HepG2 (cell line): ENCODE results near the gene POFUT1. TPM values are rescaled to one million over a fixed set of nuclear protein-coding genes. Genes with fewer than 3 reads are reported as not detected.

Source experiments
- ATAC-seq: fragments of 200-7000 bp; cut with Tn5 transposase; 3 replicates; pipeline ENCODE4 v1.9.1; 2020; ENCODE audit warnings: mild to moderate bottlenecking, moderate library complexity
- BruUV-seq: library from RNA; stranded (reverse); fragments of 400-500 nt; replicated peaks from 2 replicates; lab custom pipeline; 2021; lab: Mats Ljungman, UMichigan
- CTCF ChIA-PET: fragments of 300-600 bp; formaldehyde crosslinking; extraction: SDS; loops from one replicate; lab custom pipeline; 2021; ENCODE audit warnings: low total read pairs, inconsistent platforms, low intra/inter-chr PET ratio; lab: Yijun Ruan, JAX
- POLR2A ChIA-PET: fragments of 350-600 bp; sonication (Branson Sonifier 250); formaldehyde crosslinking; loops from one replicate; lab custom pipeline; 2020; ENCODE audit warnings: antibody characterized with exemption, inconsistent platforms; lab: Yijun Ruan, JAX
- DNase-seq: peaks from one replicate; pipeline ENCODE4 v3.0.0-alpha.2; 2015; ENCODE audit warnings: low spot score
- FAIRE-seq: peaks from 3 replicates; lab custom pipeline; 2011; peaks lifted over from hg19 to GRCh38; lab: Jason Lieb, UNC
- H2AFZ ChIP-seq: one replicate; pipeline ENCODE4 v1.6.1; 2011; ENCODE audit warnings: low read length, inconsistent platforms
- H3K27ac ChIP-seq: fragments of 300-600 bp; 3 replicates; pipeline ENCODE4 v1.8.0; 2011; ENCODE audit warnings: mixed run types, mild to moderate bottlenecking, mixed read lengths, low read length, inconsistent platforms; ENCODE audit not compliant: insufficient read depth; ENCODE audit errors: extremely low read length
- H3K27me3 ChIP-seq, 2 experiments: fragments of 200-600 bp in 1 of 2; 2 replicates in 1 of 2; 3 replicates in 1 of 2; pipeline versions ENCODE4 v1.6.0 to v1.8.0; 2011; ENCODE audit warnings: low read length in 2 of 2, mild to moderate bottlenecking in 2 of 2, moderate library complexity in 2 of 2, inconsistent platforms in 1 of 2; ENCODE audit not compliant: insufficient read depth in 2 of 2, control insufficient read depth in 1 of 2
- H3K36me3 ChIP-seq, 2 experiments: fragments of 200-600 bp in 1 of 2; replicated peaks in 1 of 2; 2 replicates in 1 of 2; 3 replicates in 1 of 2; pipeline versions ENCODE4 v1.5.1 to v1.8.0; 2011; ENCODE audit warnings: low read length in 2 of 2, inconsistent platforms in 1 of 2; ENCODE audit not compliant: insufficient read depth in 2 of 2, control insufficient read depth in 1 of 2
- H3K4me1 ChIP-seq: 2 replicates; pipeline ENCODE4 v1.5.1; 2012; ENCODE audit warnings: low read length, inconsistent platforms; ENCODE audit not compliant: insufficient read depth
- H3K4me2 ChIP-seq: 2 replicates; pipeline ENCODE4 v1.6.0; 2011; ENCODE audit warnings: low read depth, low read length, inconsistent platforms
- H3K4me3 ChIP-seq, 3 experiments: fragments of 200-600 bp in 1 of 3; sonication (generic), shearing (Covaris generic) in 1 of 3; replicated peaks in 1 of 3; 2 replicates each; pipeline ENCODE4 v1.5.1; 2011 to 2016; ENCODE audit warnings: low read length in 3 of 3, inconsistent platforms in 2 of 3, low read depth in 2 of 3, mild to moderate bottlenecking in 2 of 3, control low read depth in 1 of 3, mixed read lengths in 1 of 3; ENCODE audit not compliant: insufficient read depth in 1 of 3
- H3K79me2 ChIP-seq: one replicate; pipeline ENCODE4 v1.6.1; 2011; ENCODE audit warnings: low read length, inconsistent platforms; ENCODE audit not compliant: insufficient read depth
- H3K9ac ChIP-seq: 2 replicates; pipeline ENCODE4 v1.6.0; 2011; ENCODE audit warnings: mild to moderate bottlenecking, low read depth, low read length, inconsistent platforms; ENCODE audit not compliant: insufficient read depth
- H3K9me3 ChIP-seq: 2 replicates; pipeline ENCODE4 v1.5.1; 2012; ENCODE audit warnings: mild to moderate bottlenecking, low read length
- H4K20me1 ChIP-seq: 2 replicates; pipeline ENCODE4 v1.6.0; 2011; ENCODE audit warnings: inconsistent platforms, mild to moderate bottlenecking, low read length, moderate library complexity; ENCODE audit not compliant: insufficient read depth
- CERS6 ChIP-seq: sonication (generic); formaldehyde crosslinking; IDR thresholded peaks from 2 replicates; pipeline ENCODE4 v1.5.0; 2020; ENCODE audit warnings: missing genetic modification reagents
- DMAP1 ChIP-seq: IDR thresholded peaks from 2 replicates; pipeline ENCODE4 v1.6.1; 2016
- FOSL2 ChIP-seq: sonication (generic); formaldehyde crosslinking; IDR thresholded peaks from 2 replicates; pipeline ENCODE4 v1.4.0; 2020; ENCODE audit warnings: missing genetic modification reagents
- FOXA1 ChIP-seq, 2 experiments: fragments of 450-650 bp in 1 of 2; sonication (generic) in 1 of 2; formaldehyde crosslinking in 1 of 2; IDR thresholded peaks; 2 replicates each; pipeline versions ENCODE4 v1.4.0 to v1.6.1; 2016 to 2020; ENCODE audit warnings: missing genetic modification reagents in 1 of 2
- RXRB ChIP-seq: IDR thresholded peaks from 2 replicates; pipeline ENCODE4 v1.6.1; 2016; ENCODE audit warnings: borderline replicate concordance, missing genetic modification reagents, missing compliant biosample characterization
- SP1 ChIP-seq, 2 experiments: fragments of 450-650 bp in 1 of 2; sonication (generic) in 1 of 2; formaldehyde crosslinking in 1 of 2; IDR thresholded peaks; 2 replicates each; pipeline versions ENCODE4 v1.4.0 to v1.6.1; 2016 to 2020; ENCODE audit warnings: missing genetic modification reagents in 1 of 2
- TCF12 ChIP-seq, 2 experiments: fragments of 450-650 bp in 1 of 2; sonication (generic) in 1 of 2; formaldehyde crosslinking in 1 of 2; IDR thresholded peaks; 2 replicates each; pipeline versions ENCODE4 v1.6.1 to v1.8.0; 2017 to 2022; ENCODE audit warnings: antibody characterized with exemption in 1 of 2, mild to moderate bottlenecking in 1 of 2, missing genetic modification reagents in 1 of 2, moderate library complexity in 1 of 2
- ZNF253 ChIP-seq: sonication (generic); formaldehyde crosslinking; IDR thresholded peaks from 2 replicates; pipeline ENCODE4 v1.8.0; 2022; ENCODE audit warnings: mild to moderate bottlenecking, missing genetic modification reagents, borderline replicate concordance
- ZNF383 ChIP-seq: sonication (generic); formaldehyde crosslinking; IDR thresholded peaks from 2 replicates; pipeline ENCODE4 v1.4.0; 2020; ENCODE audit warnings: missing genetic modification reagents, mild to moderate bottlenecking, borderline replicate concordance
- ZNF766 ChIP-seq: sonication (generic); formaldehyde crosslinking; IDR thresholded peaks from 2 replicates; pipeline ENCODE4 v1.5.0; 2020; ENCODE audit warnings: missing genetic modification reagents, borderline replicate concordance
- ZNF878 ChIP-seq: sonication (generic); formaldehyde crosslinking; IDR thresholded peaks from 2 replicates; pipeline ENCODE4 v1.8.1; 2023; ENCODE audit warnings: mild to moderate bottlenecking, missing genetic modification reagents, moderate library complexity
- WGBS: methylation state at CpG from one replicate; pipeline ENCODE4 v1.1.6; 2017; ENCODE audit warnings: low lambda C conversion rate; 5-methylcytosine and 5-hydroxymethylcytosine counted together
- in situ Hi-C: cut with HindIII; loops from 2 replicates; pipeline ENCODE4 v1.10.0; 2017; ENCODE audit warnings: low pct_unique_long_range_greater_than_20kb; ENCODE audit not compliant: extremely low pct_ligation_motif_present
- intact Hi-C: fragments of 100-400 bp; cut with micrococcal nuclease; formaldehyde crosslinking; loops from one replicate; pipeline ENCODE4 v1.10.0; 2022; ENCODE audit not compliant: unreplicated experiment
- polyA plus RNA-seq, 8 experiments: library from polyadenylated mRNA; depleted of rRNA in 3 of 8; stranded (reverse) in 7 of 8; unstranded in 1 of 8; fragments of >200 nt; fragmentation: Illumina TruSeq in 4 of 8; extraction: Trizol in 4 of 8; gene quantifications; 2 replicates each; pipeline versions ENCODE4 v1.2.1 to v1.2.3, GENCODE V29; 2011 to 2016; ENCODE audit warnings: low read depth in 4 of 8, missing spikeins in 1 of 8, mixed read lengths in 1 of 8; ENCODE audit not compliant: insufficient read depth in 1 of 8
- total RNA-seq, 5 experiments: library from RNA; depleted of rRNA; stranded (reverse); fragments of >200 nt; fragmentation: Illumina TruSeq; extraction: Trizol; gene quantifications; 2 replicates each; pipeline ENCODE4 v1.2.3, GENCODE V29; 2016; ENCODE audit warnings: low read depth in 1 of 5
- TF ChIP-seq, protein P1 (sequence below): IDR thresholded peaks from 2 replicates; pipeline ENCODE4 v1.6.1; 2016; ENCODE audit warnings: missing compliant biosample characterization, missing genetic modification reagents, borderline replicate concordance
- TF ChIP-seq, protein P2 (sequence below): sonication (generic); formaldehyde crosslinking; IDR thresholded peaks from 2 replicates; pipeline ENCODE4 v1.4.0; 2020; ENCODE audit warnings: missing genetic modification reagents

Gene POFUT1
- total and polyA plus RNA-seq, 2 of the 13 experiments (the other 11 are each of a cell fraction or from before 2014, with no cell fraction given), result 35.5 to 58.3 TPM

GRCh38 chr20:32163951-32164350 lies 43.7 kb upstream of the POFUT1 start:
- no peak overlapping the region for H3K27ac ChIP-seq
- ATAC-seq (no peak), FAIRE-seq (no peak), DNase-seq (no peak)
- TF ChIP-seq FOXA1 (IDR thresholded peaks at IDR 0.05), result no peak
- no peak for TF ChIP-seq FOXA1 (CRISPR knock-in tag; IDR thresholded peaks at IDR 0.05)
- no peak for TF ChIP-seq ZNF766 (CRISPR knock-in tag)
- no peak for TF ChIP-seq DMAP1
- no peak for TF ChIP-seq ZNF253 (CRISPR knock-in tag)
- no peak for TF ChIP-seq SP1 (IDR thresholded peaks at IDR 0.05)
- TF ChIP-seq SP1 (CRISPR knock-in tag; IDR thresholded peaks at IDR 0.05), result no peak
- no peak for TF ChIP-seq ZNF878 (CRISPR knock-in tag)
- TF ChIP-seq, protein P1, sequence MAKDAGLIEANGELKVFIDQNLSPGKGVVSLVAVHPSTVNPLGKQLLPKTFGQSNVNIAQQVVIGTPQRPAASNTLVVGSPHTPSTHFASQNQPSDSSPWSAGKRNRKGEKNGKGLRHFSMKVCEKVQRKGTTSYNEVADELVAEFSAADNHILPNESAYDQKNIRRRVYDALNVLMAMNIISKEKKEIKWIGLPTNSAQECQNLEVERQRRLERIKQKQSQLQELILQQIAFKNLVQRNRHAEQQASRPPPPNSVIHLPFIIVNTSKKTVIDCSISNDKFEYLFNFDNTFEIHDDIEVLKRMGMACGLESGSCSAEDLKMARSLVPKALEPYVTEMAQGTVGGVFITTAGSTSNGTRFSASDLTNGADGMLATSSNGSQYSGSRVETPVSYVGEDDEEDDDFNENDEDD (CRISPR knock-in tag), result no peak
- TF ChIP-seq, protein P2, sequence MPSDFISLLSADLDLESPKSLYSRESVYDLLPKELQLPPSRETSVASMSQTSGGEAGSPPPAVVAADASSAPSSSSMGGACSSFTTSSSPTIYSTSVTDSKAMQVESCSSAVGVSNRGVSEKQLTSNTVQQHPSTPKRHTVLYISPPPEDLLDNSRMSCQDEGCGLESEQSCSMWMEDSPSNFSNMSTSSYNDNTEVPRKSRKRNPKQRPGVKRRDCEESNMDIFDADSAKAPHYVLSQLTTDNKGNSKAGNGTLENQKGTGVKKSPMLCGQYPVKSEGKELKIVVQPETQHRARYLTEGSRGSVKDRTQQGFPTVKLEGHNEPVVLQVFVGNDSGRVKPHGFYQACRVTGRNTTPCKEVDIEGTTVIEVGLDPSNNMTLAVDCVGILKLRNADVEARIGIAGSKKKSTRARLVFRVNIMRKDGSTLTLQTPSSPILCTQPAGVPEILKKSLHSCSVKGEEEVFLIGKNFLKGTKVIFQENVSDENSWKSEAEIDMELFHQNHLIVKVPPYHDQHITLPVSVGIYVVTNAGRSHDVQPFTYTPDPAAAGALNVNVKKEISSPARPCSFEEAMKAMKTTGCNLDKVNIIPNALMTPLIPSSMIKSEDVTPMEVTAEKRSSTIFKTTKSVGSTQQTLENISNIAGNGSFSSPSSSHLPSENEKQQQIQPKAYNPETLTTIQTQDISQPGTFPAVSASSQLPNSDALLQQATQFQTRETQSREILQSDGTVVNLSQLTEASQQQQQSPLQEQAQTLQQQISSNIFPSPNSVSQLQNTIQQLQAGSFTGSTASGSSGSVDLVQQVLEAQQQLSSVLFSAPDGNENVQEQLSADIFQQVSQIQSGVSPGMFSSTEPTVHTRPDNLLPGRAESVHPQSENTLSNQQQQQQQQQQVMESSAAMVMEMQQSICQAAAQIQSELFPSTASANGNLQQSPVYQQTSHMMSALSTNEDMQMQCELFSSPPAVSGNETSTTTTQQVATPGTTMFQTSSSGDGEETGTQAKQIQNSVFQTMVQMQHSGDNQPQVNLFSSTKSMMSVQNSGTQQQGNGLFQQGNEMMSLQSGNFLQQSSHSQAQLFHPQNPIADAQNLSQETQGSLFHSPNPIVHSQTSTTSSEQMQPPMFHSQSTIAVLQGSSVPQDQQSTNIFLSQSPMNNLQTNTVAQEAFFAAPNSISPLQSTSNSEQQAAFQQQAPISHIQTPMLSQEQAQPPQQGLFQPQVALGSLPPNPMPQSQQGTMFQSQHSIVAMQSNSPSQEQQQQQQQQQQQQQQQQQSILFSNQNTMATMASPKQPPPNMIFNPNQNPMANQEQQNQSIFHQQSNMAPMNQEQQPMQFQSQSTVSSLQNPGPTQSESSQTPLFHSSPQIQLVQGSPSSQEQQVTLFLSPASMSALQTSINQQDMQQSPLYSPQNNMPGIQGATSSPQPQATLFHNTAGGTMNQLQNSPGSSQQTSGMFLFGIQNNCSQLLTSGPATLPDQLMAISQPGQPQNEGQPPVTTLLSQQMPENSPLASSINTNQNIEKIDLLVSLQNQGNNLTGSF (CRISPR knock-in tag), result no peak
- no peak for TF ChIP-seq RXRB (CRISPR knock-in tag)
- TF ChIP-seq ZNF383, result no peak
- no peak for TF ChIP-seq FOSL2 (CRISPR knock-in tag)
- no peak for TF ChIP-seq TCF12 (IDR thresholded peaks at IDR 0.05)
- no peak for TF ChIP-seq TCF12 (CRISPR knock-in tag; IDR thresholded peaks at IDR 0.05)
- no peak for TF ChIP-seq CERS6 (CRISPR knock-in tag)
- peaks cover 56 to 73% of the 10 kb centered on the region in 2 experiments for H3K36me3 ChIP-seq
- WGBS, result 94% methylated on average over 5 of the region's 5 CpGs
- H3K79me2 ChIP-seq, result no peaks in the 10 kb centered on the region
- H4K20me1 ChIP-seq, result no peaks in the 10 kb centered on the region
- POLR2A ChIA-PET, result no interaction called here
- H3K9me3 ChIP-seq, result no peaks in the 10 kb centered on the region
- H3K4me2 ChIP-seq, result no peak overlapping the region
- no TSS peak for BruUV-seq
- in situ Hi-C loops (no loop called here), intact Hi-C loops (no loop called here)
- no peak overlapping the region for H2AFZ ChIP-seq
- CTCF ChIA-PET, result no interaction called here
- H3K9ac ChIP-seq, result no peak overlapping the region
- H3K4me3 ChIP-seq, result no peak overlapping the region
- H3K27me3 ChIP-seq, result no peaks in the 10 kb centered on the region
- H3K4me1 ChIP-seq, result peaks cover 9% of the 10 kb centered on the region
